GM12878 (cell line): ENCODE measurements around the gene SEPTIN10. TPM values are rescaled to one million over a fixed set of nuclear protein-coding genes. Genes with fewer than 3 reads are reported as not detected.

Experiments
- ATAC-seq: fragments of 200-7000 bp; cut with Tn5 transposase; 3 replicates; pipeline ENCODE4 v1.9.1; 2020; ENCODE audit warnings: mild to moderate bottlenecking, moderate library complexity
- Bru-seq: library from RNA; stranded (reverse); fragments of 400-500 nt; gene quantifications from one replicate; lab custom pipeline; 2021; lab: Mats Ljungman, UMichigan
- BruChase-seq, 2 experiments: library from RNA; stranded (reverse); fragments of 400-500 nt; gene quantifications; one replicate each; lab custom pipeline; 2021; lab: Mats Ljungman, UMichigan
- BruUV-seq: library from RNA; stranded (reverse); fragments of 400-500 nt; replicated peaks from 2 replicates; lab custom pipeline; 2021; lab: Mats Ljungman, UMichigan
- CTCF ChIA-PET: fragments of 300-600 bp; sonication (Branson Sonifier 250); formaldehyde crosslinking; extraction: SDS; loops from one replicate; lab custom pipeline; 2021; ENCODE audit warnings: inconsistent platforms; lab: Yijun Ruan, JAX
- POLR2A ChIA-PET: fragments of 350-600 bp; formaldehyde crosslinking; extraction: SDS; loops from one replicate; lab custom pipeline; 2021; ENCODE audit warnings: inconsistent platforms; lab: Charles Lee
- RAD21 ChIA-PET: fragments of 300-600 bp; sonication (Branson Sonifier 250); formaldehyde crosslinking; loops from one replicate; lab custom pipeline; 2023; ENCODE audit warnings: antibody characterized with exemption; ENCODE audit not compliant: unreplicated experiment; lab: Charles Lee
- SMC1A ChIA-PET: fragments of 300-600 bp; sonication (Branson Sonifier 250); formaldehyde crosslinking; loops from one replicate; lab custom pipeline; 2023; ENCODE audit not compliant: unreplicated experiment, uncharacterized antibody; lab: Charles Lee
- DNase-seq: peaks from one replicate; pipeline ENCODE4 v3.0.0-alpha.2; 2011; ENCODE audit warnings: low read depth, low spot score
- FAIRE-seq: peaks from 3 replicates; lab custom pipeline; 2011; peaks lifted over from hg19 to GRCh38; lab: Jason Lieb, UNC
- H2AFZ ChIP-seq: 2 replicates; pipeline ENCODE4 v1.6.0; 2011; ENCODE audit warnings: low read depth, low read length, control low read depth; ENCODE audit not compliant: control insufficient read depth
- H3K27ac ChIP-seq: 2 replicates; pipeline ENCODE4 v1.5.1; 2011; ENCODE audit warnings: control low read depth; ENCODE audit not compliant: control insufficient read depth, insufficient read depth
- H3K27me3 ChIP-seq, 2 experiments: replicated peaks in 1 of 2; 2 replicates each; pipeline versions ENCODE4 v1.6.0 to v1.6.1; 2011; ENCODE audit warnings: low read length in 1 of 2; ENCODE audit not compliant: control insufficient read depth in 2 of 2, insufficient read depth in 2 of 2
- H3K36me3 ChIP-seq, 2 experiments: 2 replicates each; pipeline ENCODE4 v1.5.1; 2011; ENCODE audit warnings: low read length in 1 of 2; ENCODE audit not compliant: control insufficient read depth in 2 of 2, insufficient read depth in 2 of 2
- H3K4me1 ChIP-seq: 2 replicates; pipeline ENCODE4 v1.6.1; 2011; ENCODE audit warnings: mild to moderate bottlenecking, low read length, moderate library complexity, mixed read lengths; ENCODE audit not compliant: control insufficient read depth, insufficient read depth
- H3K4me2 ChIP-seq: 2 replicates; pipeline ENCODE4 v1.6.0; 2011; ENCODE audit warnings: control low read depth; ENCODE audit not compliant: control insufficient read depth, insufficient read depth
- H3K4me3 ChIP-seq: fragments of 200-600 bp; sonication (generic); 2 replicates; pipeline ENCODE4 v1.5.1; 2016
- H3K79me2 ChIP-seq: 2 replicates; pipeline ENCODE4 v1.6.0; 2011; ENCODE audit warnings: low read length; ENCODE audit not compliant: control insufficient read depth, insufficient read depth
- H3K9ac ChIP-seq: 2 replicates; pipeline ENCODE4 v1.8.0; 2011; ENCODE audit warnings: low read length, control low read depth, mixed read lengths; ENCODE audit not compliant: control insufficient read depth, insufficient read depth
- H3K9me3 ChIP-seq: replicated peaks from 3 replicates; pipeline ENCODE4 v1.5.1; 2011; ENCODE audit warnings: mild to moderate bottlenecking, low read length; ENCODE audit not compliant: control insufficient read depth, insufficient read depth
- H4K20me1 ChIP-seq: 2 replicates; pipeline ENCODE4 v1.6.0; 2011; ENCODE audit not compliant: control insufficient read depth, insufficient read depth
- FOXM1 ChIP-seq: IDR thresholded peaks from 2 replicates; pipeline ENCODE4 v1.6.1; 2012; ENCODE audit warnings: low read depth, mild to moderate bottlenecking, inconsistent platforms, low read length, moderate library complexity
- RB1 ChIP-seq: fragments of 450-650 bp; formaldehyde crosslinking; IDR thresholded peaks from 2 replicates; pipeline ENCODE4 v1.6.1; 2017; ENCODE audit warnings: mild to moderate bottlenecking, borderline replicate concordance
- SMAD1 ChIP-seq: fragments of 450-650 bp; IDR thresholded peaks from 2 replicates; pipeline ENCODE4 v1.6.1; 2018; ENCODE audit warnings: mild to moderate bottlenecking, low read depth; ENCODE audit not compliant: partially characterized antibody
- SREBF1 ChIP-seq: IDR thresholded peaks from 2 replicates; pipeline ENCODE4 v1.6.1; 2012; ENCODE audit warnings: mild to moderate bottlenecking, low read length
- WRNIP1 ChIP-seq: IDR thresholded peaks from 2 replicates; pipeline ENCODE4 v1.6.1; 2011; ENCODE audit warnings: low read depth, low read length, improper control_type of control experiment, borderline replicate concordance
- ZNF687 ChIP-seq: fragments of 450-650 bp; IDR thresholded peaks from 2 replicates; pipeline ENCODE4 v1.6.1; 2017; ENCODE audit warnings: mild to moderate bottlenecking, moderate library complexity
- WGBS: methylation state at CpG from one replicate; pipeline ENCODE4 v1.1.6; 2016; ENCODE audit warnings: low lambda C conversion rate; ENCODE audit not compliant: insufficient replicate concordance, insufficient coverage; ENCODE audit errors: missing lambda C conversion rate; 5-methylcytosine and 5-hydroxymethylcytosine counted together
- in situ Hi-C: fragments of 300-500 bp; cut with MboI; formaldehyde crosslinking; loops from 9 replicates; pipeline ENCODE4 v1.14.3; 2018; ENCODE audit warnings: mixed read lengths
- intact Hi-C: fragments of 100-400 bp; cut with micrococcal nuclease; formaldehyde crosslinking; loops from one replicate; pipeline ENCODE4 v1.14.2; 2022; ENCODE audit not compliant: unreplicated experiment
- long read RNA-seq, 2 experiments: library from polyadenylated mRNA; unstranded; transcript quantifications; one replicate each; pipeline ENCODE4 v2.0.0, GENCODE V29; 2019 to 2020
- polyA minus RNA-seq, 3 experiments: library from RNA; depleted of rRNA, polyadenylated mRNA; stranded (reverse); fragments of >200 nt; gene quantifications; 2 replicates each; pipeline ENCODE4 v1.2.3, GENCODE V29; 2011
- polyA plus RNA-seq, 11 experiments: library from polyadenylated mRNA; depleted of rRNA in 4 of 11; unstranded in 6 of 11; stranded (reverse) in 5 of 11; fragments of >200 nt; fragmentation: Nextera tagmentation in 4 of 11; fragmentation: Illumina TruSeq in 1 of 11; extraction: Ambion mirVana in 4 of 11; extraction: Trizol in 1 of 11; gene quantifications; 1 replicate in 1 of 11; 2 replicates in 10 of 11; pipeline versions ENCODE4 v1.2.1 to v1.2.3, GENCODE V29; 2011 to 2016; ENCODE audit warnings: inconsistent platforms in 2 of 11, missing spikeins in 2 of 11, low read depth in 1 of 11
- total RNA-seq, 4 experiments: library from RNA; depleted of rRNA in 3 of 4; stranded (reverse); fragments of >200 nt in 3 of 4; fragmentation: Illumina TruSeq in 1 of 4; extraction: Trizol in 1 of 4; gene quantifications; 2 replicates each; pipeline versions ENCODE4 v1.2.1 to v1.2.3, GENCODE V29; 2013 to 2021
- TF ChIP-seq, protein P1 (sequence below): fragments of 450-650 bp; formaldehyde crosslinking; IDR thresholded peaks from 2 replicates; pipeline ENCODE4 v1.4.0; 2020; ENCODE audit warnings: mild to moderate bottlenecking, moderate library complexity

SEPTIN10 gene
- 75.8 and 85.6 TPM in 2 replicates for total RNA-seq (2013; cell fraction: nucleolus; rRNA removed)
- 50.0 and 57.9 TPM in 2 replicates for total RNA-seq (2014; rRNA removed)
- 74.8 and 77.5 TPM in 2 replicates for total RNA-seq (2014; rRNA removed; fragmentation: Illumina TruSeq; extraction: Trizol)
- total RNA-seq (2021) = 96.2 and 98.5 TPM in 2 replicates
- polyA plus RNA-seq (2011; ENCODE audit: low read depth) = 9.4 TPM
- polyA plus RNA-seq (2011; rRNA removed) = 20.2 and 28.7 TPM in 2 replicates
- polyA plus RNA-seq (2011; cell fraction: cytosol; rRNA removed) = 9.1 and 14.6 TPM in 2 replicates
- polyA plus RNA-seq (2011; cell fraction: nucleus; rRNA removed) = 14.7 and 16.7 TPM in 2 replicates
- 17.2 and 30.7 TPM in 2 replicates for polyA plus RNA-seq (2012)
- polyA plus RNA-seq (2014; fragmentation: Illumina TruSeq; extraction: Trizol) = 112 and 142 TPM in 2 replicates
- 10 to 100 TPM; 32.7 to 38.6 TPM for polyA plus RNA-seq (2014; fragmentation: Nextera tagmentation; extraction: Ambion mirVana)
- polyA plus RNA-seq (2014; rRNA removed) = 47.9 and 50.7 TPM in 2 replicates
- polyA plus RNA-seq (2016; fragmentation: Nextera tagmentation; extraction: Ambion mirVana) = 100 to 1,000 TPM; 132 TPM
- polyA minus RNA-seq (2011; rRNA and poly(A)+ RNA removed) = 15.4 and 26.8 TPM in 2 replicates
- polyA minus RNA-seq (2011; cell fraction: cytosol; rRNA and poly(A)+ RNA removed) = 16.3 and 20.0 TPM in 2 replicates
- polyA minus RNA-seq (2011; cell fraction: nucleus; rRNA and poly(A)+ RNA removed) = 11.0 and 17.6 TPM in 2 replicates
- Bru-seq, nascent RNA = percentile 90 among the genes with signal in this experiment
- BruChase-seq, experiment 1, labeled RNA remaining after a 6-hour chase = percentile 92 among the genes with signal in this experiment
- percentile 91 among the genes with signal in this experiment for BruChase-seq, experiment 2, labeled RNA remaining after a 2-hour chase
- long read RNA-seq, experiment 1, transcript SEPT10-202 (11 exons, 3,071 nt) = major isoform, 9 of 26 reads
- long read RNA-seq, experiment 1, transcript SEPT10-205 (10 exons, 1,605 nt) = minor isoform, 5 of 26 reads
- long read RNA-seq, experiment 1, partial matches to known transcripts = 2 of 26 reads
- long read RNA-seq, experiment 1, other reads (novel, unspliced or antisense) = 10 of 26 reads
- long read RNA-seq, experiment 2, transcript SEPT10-202 (11 exons, 3,071 nt) = major isoform, 29 of 62 reads
- long read RNA-seq, experiment 2, transcript SEPT10-205 (10 exons, 1,605 nt) = minor isoform, 10 of 62 reads
- long read RNA-seq, experiment 2, partial matches to known transcripts = 15 of 62 reads
- long read RNA-seq, experiment 2, other reads (novel, unspliced or antisense) = 6 of 62 reads

DNA sequence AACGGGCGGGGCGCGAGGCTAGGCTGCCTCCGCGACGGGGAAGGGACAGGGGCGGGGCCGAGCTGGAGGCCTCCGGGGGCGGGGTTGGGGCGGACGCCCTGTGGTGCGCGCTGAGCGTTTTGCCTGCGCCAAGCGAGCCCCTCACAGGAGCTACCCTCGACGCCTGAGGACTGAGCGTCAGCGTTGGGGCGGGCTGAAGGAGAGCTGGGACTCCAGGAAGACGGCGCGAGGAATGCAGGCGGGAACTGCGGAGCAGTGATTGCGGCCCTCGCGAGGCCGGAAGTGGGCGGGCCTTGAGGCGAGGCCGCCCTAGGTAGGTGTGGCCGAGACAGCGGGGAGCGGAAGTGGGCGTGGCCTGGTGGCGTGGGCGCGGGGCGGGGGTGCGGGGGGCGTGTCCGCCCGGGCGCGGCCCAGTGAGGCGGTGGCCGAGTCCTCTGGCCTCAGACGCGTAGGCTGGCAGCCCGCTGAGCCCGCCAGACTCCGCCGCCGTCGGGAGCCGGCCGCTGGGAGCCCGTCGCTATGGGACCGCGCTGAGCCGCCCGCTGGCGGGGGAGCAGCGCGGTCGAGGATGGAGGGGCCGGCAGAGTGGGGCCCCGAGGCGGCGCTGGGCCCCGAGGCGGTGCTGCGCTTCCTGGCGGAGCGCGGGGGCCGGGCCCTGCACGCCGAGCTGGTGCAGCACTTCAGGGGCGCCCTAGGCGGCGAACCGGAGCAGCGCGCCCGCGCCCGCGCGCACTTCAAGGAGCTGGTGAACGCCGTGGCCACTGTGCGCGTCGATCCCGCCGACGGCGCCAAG, at the start of gene SEPTIN10, which contains the start of gene SOWAHC:
Gene SEPTIN10, minus strand, starts transcription at position 45 of the 793 bp plus-strand sequence. CDS start 139 bp downstream, outside the sequence.
Gene SOWAHC, plus strand, starts transcription at position 443 of the 793 bp plus-strand sequence. Its CDS starts 126 bp downstream, at position 569.
- H4K20me1 ChIP-seq = no peaks in the 10 kb centered on the region
- H3K4me1 ChIP-seq = no peaks in the 10 kb centered on the region
- peak within 1 kb of the TSS; percentile 63; the same call in 1 of the 2 replicates for H3K4me2 ChIP-seq
- in situ Hi-C loops = no loop called here
- peaks cover 36% of the 10 kb centered on the region for H3K79me2 ChIP-seq
- peaks cover 3% of the 10 kb centered on the region; the same call in 2 of the 3 replicates for H3K9me3 ChIP-seq
- H3K9ac ChIP-seq = peak within 1 kb of the TSS; percentile 76
- no TSS peak for BruUV-seq
- ATAC-seq (peak; percentile 88), DNase-seq (peak; percentile 57), FAIRE-seq (no peak)
- 77% methylated on average over 44 of the region's 104 CpGs for WGBS
- H3K36me3 ChIP-seq = no peaks in the 10 kb centered on the region
- peak within 1 kb of the TSS; percentile 65 for H2AFZ ChIP-seq
- ChIA-PET CTCF (interaction anchor here (0.8 to 10.3 kb wide), 6 partner anchors 24 to 101 kb away, joined by 3 to 139 read pairs (median 4); no protein-coding TSS in a partner anchor), SMC1A (interaction anchor here (0.6 to 1.9 kb wide), 5 partner anchors 11 to 68 kb away, joined by 3 to 6 read pairs (median 4); no protein-coding TSS in a partner anchor), RAD21 (interaction anchor here (1.0 to 11.1 kb wide), 6 partner anchors 9 to 100 kb away, joined by 3 to 110 read pairs (median 4); no protein-coding TSS in a partner anchor), POLR2A (interaction anchor here (0.7 to 1.6 kb wide), 3 partner anchors 13 to 411 kb away, joined by 4 to 7 read pairs (median 5); no protein-coding TSS in a partner anchor)
- H3K27ac ChIP-seq = peak within 1 kb of the TSS; percentile 70
- H3K4me3 ChIP-seq = peak within 1 kb of the TSS; percentile 62
- no peaks in the 10 kb centered on the region for H3K27me3 ChIP-seq
- intact Hi-C loops = loop anchor here (1.0 to 5.0 kb wide), 3 partner anchors 24 to 121 kb away; no protein-coding TSS in a partner anchor
- TF ChIP-seq, protein P1, sequence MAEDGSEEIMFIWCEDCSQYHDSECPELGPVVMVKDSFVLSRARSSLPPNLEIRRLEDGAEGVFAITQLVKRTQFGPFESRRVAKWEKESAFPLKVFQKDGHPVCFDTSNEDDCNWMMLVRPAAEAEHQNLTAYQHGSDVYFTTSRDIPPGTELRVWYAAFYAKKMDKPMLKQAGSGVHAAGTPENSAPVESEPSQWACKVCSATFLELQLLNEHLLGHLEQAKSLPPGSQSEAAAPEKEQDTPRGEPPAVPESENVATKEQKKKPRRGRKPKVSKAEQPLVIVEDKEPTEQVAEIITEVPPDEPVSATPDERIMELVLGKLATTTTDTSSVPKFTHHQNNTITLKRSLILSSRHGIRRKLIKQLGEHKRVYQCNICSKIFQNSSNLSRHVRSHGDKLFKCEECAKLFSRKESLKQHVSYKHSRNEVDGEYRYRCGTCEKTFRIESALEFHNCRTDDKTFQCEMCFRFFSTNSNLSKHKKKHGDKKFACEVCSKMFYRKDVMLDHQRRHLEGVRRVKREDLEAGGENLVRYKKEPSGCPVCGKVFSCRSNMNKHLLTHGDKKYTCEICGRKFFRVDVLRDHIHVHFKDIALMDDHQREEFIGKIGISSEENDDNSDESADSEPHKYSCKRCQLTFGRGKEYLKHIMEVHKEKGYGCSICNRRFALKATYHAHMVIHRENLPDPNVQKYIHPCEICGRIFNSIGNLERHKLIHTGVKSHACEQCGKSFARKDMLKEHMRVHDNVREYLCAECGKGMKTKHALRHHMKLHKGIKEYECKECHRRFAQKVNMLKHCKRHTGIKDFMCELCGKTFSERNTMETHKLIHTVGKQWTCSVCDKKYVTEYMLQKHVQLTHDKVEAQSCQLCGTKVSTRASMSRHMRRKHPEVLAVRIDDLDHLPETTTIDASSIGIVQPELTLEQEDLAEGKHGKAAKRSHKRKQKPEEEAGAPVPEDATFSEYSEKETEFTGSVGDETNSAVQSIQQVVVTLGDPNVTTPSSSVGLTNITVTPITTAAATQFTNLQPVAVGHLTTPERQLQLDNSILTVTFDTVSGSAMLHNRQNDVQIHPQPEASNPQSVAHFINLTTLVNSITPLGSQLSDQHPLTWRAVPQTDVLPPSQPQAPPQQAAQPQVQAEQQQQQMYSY = no peak
- no peak for TF ChIP-seq FOXM1
- TF ChIP-seq SMAD1 = no peak
- no peak for TF ChIP-seq RB1
- no peak for TF ChIP-seq WRNIP1
- peak; percentile 51; the same call in 1 of the 2 replicates for TF ChIP-seq ZNF687
- TF ChIP-seq SREBF1 = no peak
